CD4-positive, alpha-beta T cell treated with Interleukin-10 for 1 hour (primary cell): ENCODE data around the gene SNX8.

Experiments
- DNase-seq: peaks from one replicate; pipeline ENCODE4 v3.0.0-alpha.2; 2020

Gene SNX8

GRCh38 chr7:2219606-2220005, 94.6 kb downstream of the SNX8 start:
- no peak for DNase-seq

DNA sequence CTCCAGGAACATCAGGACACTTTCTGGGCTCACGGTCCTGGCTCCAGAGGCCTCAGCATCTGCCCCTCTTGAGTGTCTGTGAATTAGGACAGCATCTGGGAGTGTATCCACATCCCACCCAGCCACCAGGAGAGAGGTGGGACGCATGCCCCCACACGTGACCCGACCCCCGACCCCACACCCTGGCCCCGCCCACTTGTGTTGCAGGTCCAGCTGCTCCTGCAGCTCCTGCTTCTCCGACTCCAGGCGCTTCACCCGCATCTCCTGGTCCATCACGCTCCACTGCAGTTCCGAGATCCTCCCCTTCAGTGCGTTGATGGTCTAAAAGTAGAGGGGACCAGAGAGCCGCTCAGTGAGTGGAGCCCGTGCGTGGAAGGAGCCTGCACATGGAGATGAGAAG, 95.1 kb downstream of the SNX8 start:
- no peak for DNase-seq

GRCh38 chr7:2218444-2218785, 95.8 kb downstream of the SNX8 start:
- DNase-seq, result no peak

DNA sequence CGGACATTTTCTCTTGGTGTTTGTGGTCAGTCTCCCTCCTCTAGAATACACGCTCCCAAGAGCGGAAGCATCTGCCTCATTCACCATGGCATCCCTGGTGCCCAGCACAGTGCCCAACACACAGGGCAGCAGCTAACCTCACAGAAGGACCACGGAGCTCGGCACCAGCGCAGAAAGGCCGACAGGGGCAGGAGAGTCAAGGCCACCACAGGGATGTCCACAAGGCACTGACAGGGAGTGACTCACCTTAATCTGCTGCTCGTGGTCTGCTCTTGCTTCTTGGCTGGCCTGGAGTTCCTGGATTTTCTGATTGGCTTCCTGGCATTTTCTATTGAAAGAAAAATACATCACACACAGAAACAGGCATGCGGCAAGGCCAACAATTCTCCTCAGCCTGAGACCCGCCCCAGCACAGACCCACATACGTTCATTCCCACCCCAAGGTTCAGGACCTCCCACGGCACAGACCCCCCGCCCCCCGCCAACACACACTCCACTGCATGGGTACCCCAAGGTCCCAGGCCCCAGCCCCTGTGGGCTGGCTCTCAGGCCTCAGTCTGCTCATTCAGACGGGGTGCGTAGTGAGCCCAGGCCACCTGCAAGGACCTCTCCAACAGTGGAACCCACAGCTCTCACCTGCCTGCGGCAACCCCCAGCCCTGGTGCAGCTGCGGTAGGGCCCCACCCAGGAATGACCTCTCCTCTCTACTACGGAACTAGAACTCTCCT, 96.4 kb downstream of the SNX8 start:
- no peak for DNase-seq

DNA sequence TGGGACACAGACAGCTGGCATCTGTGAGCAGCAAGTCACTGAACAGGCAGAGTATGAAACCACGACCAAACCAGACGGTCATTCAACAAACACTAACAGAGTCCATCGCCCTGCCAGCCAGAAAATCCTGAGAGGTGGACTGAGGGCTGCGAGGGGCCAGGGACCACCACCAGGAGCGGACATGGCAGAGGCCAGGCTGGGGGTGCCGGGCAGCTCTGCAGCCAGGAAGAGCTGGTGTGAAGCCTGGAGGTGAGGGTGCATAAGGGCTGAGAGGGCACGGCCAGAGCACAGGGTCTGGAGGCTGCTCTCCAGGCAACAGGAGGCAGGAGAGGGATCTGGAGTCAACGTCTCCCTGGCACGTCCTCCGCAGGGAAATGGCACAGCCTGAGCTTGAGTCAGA, 97.0 kb downstream of the SNX8 start:
- DNase-seq, result no peak

GRCh38 chr7:2215851-2216250, 98.4 kb downstream of the SNX8 start:
- DNase-seq, result no peak

DNA sequence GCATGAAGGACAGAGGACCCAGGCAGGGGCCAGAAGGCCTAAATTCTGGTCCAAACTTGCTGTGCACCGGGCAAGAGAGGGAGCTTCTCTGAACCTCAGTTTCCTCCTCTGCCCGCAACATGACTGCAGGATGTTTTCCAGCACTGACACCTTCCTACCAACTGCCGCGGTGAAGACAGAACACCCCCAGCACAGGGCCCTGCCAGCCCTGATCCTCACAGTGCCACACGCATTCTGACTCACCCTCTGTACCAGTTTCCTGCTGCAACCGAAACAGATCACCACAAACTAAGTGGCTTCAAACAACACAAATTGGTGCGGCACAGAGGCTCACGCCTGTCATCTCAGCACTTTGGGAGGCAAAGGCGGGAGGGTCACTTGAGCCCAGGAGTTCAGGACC, 99.6 kb downstream of the SNX8 start:
- peak; percentile 7 for DNase-seq

DNA sequence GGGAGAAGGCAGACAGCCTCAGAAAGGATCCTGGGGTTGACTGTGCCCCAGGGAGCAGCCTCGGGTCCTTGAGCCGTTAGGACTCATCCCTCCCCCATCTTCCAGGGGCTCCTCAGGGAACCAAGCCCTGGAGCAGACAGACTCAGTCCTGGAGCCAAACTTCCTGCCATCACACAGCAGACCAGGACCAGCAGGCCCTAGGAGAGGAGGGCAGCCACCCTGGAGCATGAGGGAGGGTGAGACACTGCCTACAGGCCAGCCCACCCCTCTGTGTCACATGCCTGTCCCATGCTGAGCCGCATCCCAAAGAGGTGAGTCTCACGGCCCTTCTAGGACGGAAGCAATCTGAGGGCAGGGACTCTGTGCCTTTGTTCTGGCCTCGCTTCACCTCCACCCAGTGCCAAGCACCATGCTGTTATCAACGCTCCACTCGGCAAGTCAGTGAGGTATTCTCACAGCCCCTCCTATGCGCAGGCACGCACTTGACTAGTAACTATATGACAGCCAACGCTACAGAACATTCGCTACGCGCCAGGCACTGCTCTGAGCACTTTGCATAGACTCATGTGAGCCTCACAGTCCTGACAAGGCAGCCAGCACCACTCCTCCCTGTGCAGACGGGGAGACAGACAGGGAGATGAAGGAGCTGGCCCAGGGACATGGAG, 100.6 kb downstream of the SNX8 start:
- DNase-seq, result no peak

- DNase-seq, result no peak
These were observed 101.3 kb downstream of the SNX8 start for GRCh38 chr7:2212906-2213305.

GRCh38 chr7:2211926-2212325, 102.3 kb downstream of the SNX8 start:
- no peak for DNase-seq

DNA sequence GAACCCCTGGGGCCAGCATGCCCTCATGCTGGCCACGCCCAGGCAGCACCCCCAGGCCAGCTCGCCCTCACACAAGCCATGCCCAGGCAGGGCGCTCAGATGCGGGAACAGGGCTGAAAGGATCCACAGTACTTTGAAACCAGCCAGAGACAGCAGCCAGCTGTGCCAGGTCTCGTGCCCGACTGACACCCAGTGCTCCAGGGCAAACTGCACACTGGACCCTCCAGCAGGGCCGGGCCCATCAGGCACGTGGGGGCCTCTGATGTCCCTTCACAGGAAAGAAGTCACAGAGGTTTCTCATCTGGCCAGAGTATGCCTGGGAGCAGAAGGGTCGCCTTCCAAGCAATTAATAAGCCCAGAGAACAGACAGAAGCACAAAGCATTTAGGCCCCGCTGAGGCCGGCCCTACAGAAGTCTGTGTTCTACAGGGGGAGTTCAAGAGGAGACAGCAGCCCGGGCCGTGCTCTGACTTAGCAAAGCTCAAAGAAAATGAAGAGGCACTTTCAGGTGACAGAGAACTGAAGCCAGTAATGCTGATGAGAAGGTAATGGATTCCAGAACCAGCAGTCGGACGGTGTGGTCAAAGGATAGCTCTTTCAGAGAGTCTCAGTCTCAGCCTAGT, 102.9 kb downstream of the SNX8 start:
- DNase-seq, result no peak

GRCh38 chr7:2210551-2211258, 103.5 kb downstream of the SNX8 start:
- no peak for DNase-seq

DNA sequence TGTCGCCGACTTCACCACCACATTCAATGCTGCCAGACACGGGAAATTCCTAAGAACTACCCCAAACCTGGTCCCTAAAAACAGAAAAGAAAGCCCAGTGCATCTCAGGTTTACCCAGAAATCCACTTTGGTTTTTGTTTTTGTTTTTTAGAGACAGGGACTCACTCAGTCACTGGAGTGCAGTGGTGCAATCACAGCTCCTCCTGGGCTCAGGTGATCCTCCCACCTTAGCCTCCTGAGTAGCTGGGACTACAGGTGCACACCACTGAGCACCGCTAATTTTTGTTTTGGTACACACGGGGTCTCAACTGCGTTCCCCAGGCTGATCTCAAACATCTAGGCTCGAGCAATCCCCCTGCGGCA, 104.3 kb downstream of the SNX8 start:
- DNase-seq, result no peak

DNA sequence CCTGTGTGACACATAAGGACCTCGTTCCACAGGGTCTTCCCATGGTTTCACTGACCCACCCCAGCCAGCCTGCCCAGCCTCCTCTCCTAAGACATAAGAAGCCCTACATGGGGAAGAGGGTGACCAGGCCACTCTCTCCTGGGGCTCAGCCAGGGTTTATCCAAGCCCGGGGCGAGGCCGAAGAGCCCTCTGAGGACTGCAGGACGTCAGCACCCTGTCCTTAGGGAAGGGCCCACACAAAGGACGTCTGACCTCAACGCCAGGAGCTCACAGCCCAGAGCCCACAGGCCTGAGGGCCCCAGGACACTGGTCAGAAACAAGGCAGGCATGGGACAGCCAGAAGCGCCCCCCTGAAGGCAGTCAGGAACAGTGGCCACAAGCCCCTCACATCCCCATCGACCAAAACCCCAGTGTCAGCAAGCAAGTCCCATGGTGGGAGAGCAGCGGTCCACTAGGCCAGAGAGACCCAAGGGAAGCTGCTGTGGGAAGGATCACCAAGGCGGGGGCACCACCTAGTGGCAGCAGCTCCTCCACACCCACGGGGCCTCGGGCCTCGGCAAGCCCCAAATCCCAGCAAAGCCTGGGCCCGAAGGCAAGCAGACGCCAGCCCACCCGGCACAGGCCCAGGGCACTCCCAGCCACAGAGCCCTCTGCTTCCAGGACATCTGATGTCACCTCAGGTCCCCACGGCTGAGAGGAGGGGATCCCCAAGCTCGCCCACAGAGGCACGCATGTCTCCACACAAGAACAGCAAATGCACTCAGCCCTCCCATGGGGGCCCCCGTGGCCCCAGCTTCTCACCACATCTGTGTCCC, 104.9 kb downstream of the SNX8 start:
- DNase-seq, result peak; percentile 50

GRCh38 chr7:2208712-2209111, 105.5 kb downstream of the SNX8 start:
- no peak for DNase-seq

DNA sequence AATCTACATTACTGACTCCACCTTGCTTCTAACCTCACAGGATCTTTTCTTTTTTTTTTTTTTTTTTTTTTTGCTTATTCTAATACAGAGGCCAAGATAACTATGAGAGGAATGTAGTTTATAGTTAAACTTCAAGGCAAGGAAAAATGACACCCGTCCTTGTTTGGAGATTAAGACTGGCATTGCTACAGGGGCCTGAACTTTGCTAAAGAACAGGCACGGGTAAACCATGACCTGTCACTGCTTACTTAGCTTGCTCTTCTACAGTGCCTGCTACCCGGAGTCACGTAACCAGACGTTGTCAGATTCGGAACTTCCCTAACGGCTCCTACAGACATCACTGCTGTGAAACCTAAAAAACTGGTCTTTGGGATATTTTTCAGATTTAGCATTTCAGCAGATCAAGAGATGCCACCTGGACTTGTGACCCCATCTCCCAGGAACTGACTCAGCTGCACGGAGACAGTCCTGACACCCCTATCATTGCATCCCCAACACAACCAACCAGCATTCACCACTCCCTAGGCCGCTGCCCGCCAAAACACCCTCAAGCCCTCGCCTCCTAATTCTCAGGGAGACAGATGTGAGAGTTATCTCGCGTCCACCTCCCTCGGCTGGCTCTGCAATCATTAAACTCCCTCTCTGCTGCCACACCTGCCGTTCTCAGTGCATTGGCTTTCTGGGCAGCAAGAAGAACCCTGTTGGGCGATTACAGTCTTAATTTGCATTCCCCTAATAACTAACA, 109.0 kb downstream of the SNX8 start:
- no peak for DNase-seq

- no peak for DNase-seq
These were observed 109.8 kb downstream of the SNX8 start for GRCh38 chr7:2204446-2204845.

DNA sequence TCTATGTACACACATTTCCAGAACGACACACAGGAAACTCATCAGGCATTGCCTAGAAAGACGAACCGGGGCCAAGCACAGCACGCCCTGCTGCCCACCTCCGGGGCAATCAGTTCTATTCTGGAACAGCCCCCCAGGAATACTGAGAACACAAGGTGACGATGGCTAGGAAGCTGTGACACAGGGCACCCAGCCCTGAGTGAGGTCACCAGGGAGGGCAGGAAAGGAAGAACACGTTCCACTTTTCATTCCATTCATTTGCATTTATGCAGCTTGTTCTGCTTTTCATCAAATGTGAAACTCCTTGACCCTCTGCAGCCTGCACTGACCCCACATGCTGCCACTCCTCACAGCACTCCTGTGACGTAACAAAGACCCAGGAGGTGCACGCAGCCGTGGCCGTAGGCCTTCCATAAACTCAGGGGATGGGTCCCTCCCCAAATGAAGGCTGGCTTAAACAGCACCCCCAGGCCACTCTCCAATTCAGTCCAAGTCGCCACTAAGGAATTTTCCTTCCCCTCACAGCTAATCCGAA, 110.4 kb downstream of the SNX8 start:
- DNase-seq, result no peak

GRCh38 chr7:2202901-2203765, 111.1 kb downstream of the SNX8 start:
- no peak for DNase-seq

- no peak for DNase-seq
These were observed 111.9 kb downstream of the SNX8 start for GRCh38 chr7:2202361-2202761.
